GM19452 (cell line): ENCODE data around the gene FBXO44.
"Not testable (repeated sequence)": the region's sequence is repeated elsewhere in the genome, so short reads cannot be mapped to it uniquely, and the experiment has no call there.

Experiments used
- ATAC-seq: cut with Tn5 transposase; IDR thresholded peaks from one replicate; pipeline ENCODE4 v1.9.1; 2021; ENCODE audit not compliant: unreplicated experiment

The FBXO44 gene

GRCh38 chr1:11639372-11639771, 15.3 kb upstream of the FBXO44 start:
- ATAC-seq = no peak

DNA sequence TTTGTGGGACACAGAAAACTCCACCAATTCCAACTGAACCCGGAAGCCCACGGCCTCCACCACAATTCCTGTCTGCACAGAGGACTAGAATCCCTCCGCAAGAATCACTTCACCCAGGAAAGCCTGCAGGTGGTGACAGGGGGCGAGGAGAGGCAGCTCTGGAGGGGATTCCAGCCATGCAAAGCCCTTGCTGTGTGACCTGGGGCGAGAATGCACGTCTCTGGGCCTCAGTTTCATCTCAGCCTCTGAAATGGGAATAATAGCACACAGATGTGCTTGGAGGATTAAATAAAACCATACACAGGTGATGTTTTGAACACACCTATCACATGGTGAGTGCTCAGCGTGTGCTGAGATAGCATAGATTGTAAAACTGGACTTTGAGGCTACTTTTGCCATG, 14.6 kb upstream of the FBXO44 start:
- no peak for ATAC-seq

- ATAC-seq = no peak
Observed at GRCh38 chr1:11640944-11641343, 13.7 kb upstream of the FBXO44 start.

DNA sequence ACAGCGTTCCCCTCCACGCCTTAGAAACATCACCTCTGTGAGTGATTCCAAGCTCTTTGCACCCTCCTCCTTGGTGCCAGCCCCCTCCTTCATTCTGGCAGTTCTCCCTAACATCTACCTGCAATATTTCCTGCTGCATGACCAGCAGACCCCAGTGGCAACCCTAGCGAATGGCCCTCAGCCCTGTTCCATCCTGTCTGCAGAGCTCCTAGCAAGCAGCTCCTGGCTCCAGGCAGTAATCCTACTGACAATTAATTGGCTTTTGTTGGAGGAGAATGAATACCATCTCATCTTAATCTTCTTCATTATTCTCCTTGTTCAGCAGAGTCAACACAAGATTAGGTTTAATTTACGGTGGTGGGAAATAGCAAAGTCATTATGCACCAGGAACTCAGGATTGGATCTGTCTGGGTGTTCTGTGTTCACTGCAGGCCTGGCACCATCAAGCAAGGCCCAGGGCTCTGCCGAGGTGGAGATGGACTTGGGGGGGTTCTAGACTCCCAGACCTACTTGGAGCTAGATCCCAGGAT, 12.8 kb upstream of the FBXO44 start:
- no peak for ATAC-seq

DNA sequence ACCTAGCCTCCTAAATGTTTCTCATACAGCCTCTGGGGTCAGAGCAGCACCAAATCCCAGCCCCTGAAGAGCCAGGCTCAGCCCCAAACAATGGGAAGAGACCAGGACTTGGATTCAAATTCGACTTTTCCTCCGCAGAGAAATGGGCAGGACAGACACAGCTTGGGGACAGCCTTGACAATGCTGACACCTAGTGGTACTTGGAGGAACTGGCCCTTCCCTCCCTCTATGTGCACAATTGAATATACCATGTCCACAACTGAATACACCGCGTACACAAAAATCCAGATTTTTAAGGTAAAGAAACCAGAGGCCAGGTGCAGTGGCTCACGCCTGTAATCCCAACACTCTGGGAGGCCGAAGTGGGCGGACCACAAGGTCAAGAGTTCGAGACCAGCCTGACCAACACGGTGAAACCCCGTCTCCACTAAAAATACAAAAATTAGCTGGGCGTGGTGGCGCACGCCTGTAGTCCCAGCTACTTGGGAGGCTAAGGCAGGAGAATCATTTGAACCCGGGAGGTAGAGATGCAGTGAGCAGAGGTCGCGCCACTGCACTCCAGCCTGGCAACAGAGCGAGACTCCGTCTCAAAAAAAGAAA, 12.2 kb upstream of the FBXO44 start:
- not testable (repeated sequence) for ATAC-seq

DNA sequence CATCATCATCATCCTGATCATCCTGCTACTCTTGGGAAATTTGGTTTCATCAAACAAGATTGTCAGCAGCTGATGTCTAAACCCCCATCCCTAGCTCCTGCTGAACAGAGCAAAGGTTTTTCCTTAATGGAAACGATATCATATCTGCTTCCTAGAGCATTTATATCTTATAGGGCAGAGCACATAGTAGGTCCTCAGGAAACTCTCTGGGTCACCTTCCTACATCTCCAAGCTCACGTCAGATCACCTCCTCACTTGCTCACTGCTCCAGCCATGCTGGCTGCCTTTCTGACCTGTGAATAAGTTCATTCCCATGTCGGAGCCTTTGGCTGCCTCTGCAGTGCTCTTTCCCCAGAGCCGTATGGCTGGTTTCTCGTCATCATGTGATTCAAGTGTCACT, 10.9 kb upstream of the FBXO44 start:
- ATAC-seq = no peak

DNA sequence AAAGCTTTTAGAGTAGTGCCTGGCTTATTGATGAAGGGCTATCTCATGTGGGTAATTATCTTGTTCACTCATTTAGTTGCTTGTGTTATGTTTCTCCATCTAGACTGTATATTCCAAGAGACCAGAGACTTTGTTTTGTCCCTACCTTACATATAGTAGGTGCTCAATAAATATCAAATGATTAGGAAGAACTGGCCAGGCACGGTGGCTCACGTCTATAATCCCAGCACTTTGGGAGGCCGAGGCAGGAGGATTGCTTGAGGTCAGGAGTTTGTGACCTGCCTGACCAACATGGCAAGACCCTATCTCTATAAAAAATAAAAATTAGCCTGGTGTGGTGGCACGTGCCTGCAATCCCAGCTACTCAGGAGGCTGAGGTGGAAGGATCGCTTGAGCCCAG, 9.4 kb upstream of the FBXO44 start:
- ATAC-seq = no peak

- no peak for ATAC-seq
Observed at GRCh38 chr1:11645670-11646265, 8.9 kb upstream of the FBXO44 start.

GRCh38 chr1:11646317-11646716, 8.4 kb upstream of the FBXO44 start:
- no peak for ATAC-seq

GRCh38 chr1:11647333-11647732, 7.3 kb upstream of the FBXO44 start:
- no peak for ATAC-seq

- ATAC-seq = no peak
Observed at GRCh38 chr1:11648039-11648438, 6.6 kb upstream of the FBXO44 start.

DNA sequence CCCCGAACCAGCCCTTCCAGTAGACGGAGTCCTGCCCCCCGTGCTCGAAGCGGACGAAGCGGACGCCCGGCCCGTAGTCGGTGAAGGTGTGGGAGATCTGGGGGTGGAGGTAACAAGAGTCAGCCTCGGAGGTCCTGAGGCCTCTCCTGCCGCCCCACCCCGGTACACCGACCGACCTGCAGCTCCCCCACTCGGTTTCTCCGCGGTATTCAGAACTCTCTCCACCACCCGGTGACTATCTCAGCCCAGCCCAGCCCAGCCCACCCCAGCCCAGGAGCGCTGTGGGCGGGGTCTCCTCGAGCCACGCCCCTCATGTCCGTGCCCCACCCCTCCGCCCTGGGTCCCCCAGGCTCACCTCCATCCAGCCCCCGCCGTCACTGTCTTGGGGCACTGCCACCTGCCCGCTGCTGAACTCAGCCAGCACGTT, 5.9 kb upstream of the FBXO44 start:
- ATAC-seq = no peak

DNA sequence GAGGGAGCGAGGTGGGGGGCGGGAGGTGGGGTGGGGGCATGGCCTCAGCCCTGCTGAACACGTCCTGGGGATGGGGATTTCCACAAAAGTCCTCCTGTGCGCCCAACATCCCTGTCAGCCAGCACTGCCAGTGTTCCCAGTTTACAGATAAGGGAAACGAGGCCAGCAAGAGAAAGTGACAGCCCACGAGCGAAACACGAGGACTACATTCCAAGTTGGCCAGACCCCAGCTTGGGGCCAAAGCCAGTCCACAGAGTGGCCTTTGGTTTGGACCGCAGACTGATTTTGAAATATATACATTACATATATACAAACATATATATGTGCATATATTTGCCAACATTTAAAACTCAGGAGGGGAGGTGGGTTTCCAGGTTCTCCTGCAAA, 5.4 kb upstream of the FBXO44 start:
- no peak for ATAC-seq

DNA sequence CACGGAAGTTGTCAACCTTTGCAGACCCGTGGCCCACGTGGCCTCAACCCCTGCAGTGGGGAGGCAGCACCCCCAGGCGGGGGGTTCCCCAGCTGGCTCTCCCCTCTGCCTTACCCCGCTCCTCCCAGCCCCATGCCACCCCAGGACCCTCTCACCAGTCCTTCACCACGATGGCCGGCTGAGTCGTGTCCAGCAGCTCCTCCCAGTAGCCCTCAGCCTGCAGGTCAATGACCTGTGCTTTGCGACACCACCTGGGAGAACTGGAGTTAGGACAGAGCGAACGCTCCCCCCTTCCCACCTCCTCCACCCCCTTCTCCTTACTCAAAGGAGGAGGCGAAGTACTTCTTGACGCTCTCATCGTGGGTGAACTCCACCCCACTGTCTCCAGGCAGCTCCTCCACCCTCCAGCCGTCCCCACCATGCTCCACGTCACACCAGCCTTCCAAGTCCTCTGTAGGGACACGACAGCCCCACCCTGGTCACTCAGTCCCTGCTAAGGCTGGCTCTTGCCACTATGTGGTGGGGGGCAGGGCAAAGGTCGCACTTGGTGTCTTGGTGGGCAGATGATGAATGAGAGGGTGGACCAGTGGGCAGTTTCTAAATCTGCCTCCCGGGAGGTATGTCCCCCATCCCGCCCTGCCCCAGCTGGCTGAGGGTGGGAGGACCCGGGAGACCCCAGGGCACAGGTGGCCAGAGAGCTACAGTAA, 4.9 kb upstream of the FBXO44 start:
- ATAC-seq = no peak

DNA sequence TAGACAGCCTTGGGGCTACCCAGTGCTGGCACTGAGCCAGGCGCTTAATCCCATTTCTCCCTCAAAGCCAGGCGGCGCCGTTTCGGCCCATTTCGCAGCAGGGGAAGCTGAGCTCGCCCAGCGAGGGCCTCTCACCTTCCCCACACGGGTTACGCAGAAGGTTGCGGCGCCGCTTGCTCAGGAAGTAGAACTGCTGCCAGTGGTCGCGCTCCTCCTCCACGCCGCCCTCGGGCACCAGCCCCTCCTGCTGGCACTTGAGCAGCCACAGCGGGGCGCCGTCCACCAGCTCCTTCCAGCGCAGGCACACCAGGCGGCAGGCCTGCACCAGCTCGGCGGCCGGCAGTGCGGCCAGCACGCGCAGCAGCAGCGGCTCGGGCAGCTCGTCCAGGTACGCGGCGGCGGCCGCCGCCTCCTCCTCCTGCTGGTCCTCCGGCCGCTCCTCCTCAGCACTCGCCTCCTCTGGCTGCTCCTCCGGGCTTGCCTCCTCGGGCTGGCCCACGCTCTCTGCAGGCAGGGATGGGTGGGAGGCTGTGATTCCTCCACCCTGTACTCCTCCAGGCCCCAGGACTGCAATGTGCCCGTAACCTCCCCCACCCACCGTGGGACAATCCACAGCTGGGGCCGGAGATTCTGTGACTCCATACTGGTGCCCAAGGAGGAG, 4.2 kb upstream of the FBXO44 start:
- no peak for ATAC-seq

- ATAC-seq = no peak
Observed at GRCh38 chr1:11651017-11651416, 3.7 kb upstream of the FBXO44 start.

DNA sequence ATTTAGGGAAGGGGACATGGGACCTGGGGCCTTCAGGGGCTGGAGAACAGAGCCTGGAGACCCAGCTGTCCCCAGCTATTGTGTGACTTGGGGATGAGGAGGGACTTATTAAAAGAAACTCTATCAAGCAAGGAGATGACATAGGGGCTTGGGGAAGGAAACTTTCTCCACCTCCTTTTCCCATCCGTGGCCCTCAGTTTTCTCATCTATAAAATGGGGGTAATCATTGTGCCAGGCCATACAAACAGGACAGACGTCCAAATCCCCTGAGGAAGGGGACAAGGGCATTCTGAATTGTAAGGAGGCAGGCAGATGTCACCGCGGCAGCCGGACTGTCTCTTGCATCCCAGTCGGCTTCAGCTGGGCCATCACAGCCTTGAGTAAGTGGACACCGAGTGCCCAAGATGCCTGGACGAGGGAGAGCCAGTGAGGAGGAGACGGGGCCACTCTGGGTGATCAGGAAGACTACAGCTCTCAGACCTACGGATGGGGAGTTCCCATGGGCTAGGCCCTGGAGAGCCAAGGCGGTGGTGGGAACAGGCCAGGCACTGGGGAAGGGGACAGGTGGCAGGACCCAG, 2.4 kb upstream of the FBXO44 start:
- no peak for ATAC-seq

DNA sequence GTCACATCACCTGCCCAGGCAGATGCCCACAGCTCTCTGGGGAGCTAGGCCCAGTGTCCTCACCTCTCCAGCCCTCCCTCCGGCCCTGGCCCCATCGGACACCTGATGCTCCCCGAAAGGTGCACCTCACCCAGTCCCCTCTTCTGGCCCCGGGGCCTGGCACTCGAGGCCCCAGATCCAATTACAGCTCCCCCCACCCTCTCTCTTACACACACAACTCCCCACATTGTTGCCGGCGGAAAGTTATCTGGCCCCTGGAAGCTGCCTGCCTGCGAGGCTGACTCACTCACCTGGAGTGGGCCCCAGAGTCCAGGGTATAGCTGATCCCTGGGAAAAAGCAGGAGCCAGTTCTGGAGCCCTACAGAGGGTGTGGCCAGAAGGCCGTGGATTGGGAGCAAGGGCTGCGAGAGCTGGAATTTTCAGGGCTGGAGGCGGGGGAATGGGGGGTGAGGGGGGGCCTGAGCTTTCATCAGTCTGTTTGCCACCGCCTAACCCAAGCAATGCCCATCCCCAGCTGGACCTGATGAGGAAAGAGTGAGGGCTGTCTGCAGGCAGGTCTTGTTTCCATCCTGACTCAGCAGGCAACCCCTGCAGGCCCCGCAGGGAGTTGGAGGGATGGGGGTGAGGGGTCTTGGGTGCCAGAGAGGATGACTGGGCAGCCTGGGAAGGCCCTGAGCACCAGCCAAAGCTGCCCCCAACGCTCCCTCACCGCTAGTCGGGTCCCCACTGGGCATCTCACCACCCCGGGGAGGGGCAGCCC, 1.4 kb upstream of the FBXO44 start:
- ATAC-seq = no peak

- no peak for ATAC-seq
Observed at GRCh38 chr1:11653861-11654136, 878 bp upstream of the FBXO44 start.

DNA sequence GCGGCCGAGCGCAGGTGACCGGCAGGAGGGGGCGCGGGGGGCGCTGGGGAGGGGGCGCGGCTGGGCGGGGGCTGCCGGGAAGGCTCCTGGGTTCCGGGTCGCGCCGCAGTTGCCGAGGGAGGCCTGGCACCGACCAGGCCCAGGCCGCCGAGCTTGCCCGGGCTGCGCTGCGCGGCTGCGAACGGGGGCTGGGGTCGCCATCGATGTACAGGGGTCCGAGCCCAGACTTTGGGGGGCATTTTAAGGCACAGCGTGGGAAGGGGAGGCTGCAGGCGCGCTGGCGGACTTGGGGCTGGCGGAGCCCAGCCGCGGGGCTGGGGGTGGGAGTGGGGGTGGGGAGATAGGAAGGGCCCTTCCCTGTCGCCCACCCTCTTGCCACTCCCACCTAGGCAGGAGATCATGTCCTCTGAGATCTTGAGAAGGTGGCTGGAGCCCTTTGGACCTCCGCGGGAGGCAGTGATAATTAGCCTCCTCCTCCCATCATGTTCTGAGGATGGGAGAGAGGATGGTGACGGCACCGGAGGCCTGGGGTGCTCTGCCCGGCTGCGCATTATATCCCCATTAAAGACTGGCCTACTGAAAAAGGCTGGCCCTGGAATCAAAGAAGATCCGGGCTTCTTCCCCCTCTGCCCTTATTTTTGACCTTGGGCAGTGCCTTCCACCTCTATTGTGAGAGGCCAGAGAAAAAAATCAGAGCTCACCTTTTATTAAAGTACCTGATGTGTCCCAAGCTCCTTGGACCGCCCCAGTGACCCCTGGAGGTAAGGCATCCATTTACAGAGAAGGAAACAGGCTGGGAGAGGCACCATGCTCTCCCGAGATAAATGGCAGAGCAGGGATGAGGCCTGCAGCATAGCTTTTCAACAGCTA, 497 bp downstream of the FBXO44 start:
- ATAC-seq = peak; percentile 23
